ENCODE results near the gene TMEM178B.

DNA sequence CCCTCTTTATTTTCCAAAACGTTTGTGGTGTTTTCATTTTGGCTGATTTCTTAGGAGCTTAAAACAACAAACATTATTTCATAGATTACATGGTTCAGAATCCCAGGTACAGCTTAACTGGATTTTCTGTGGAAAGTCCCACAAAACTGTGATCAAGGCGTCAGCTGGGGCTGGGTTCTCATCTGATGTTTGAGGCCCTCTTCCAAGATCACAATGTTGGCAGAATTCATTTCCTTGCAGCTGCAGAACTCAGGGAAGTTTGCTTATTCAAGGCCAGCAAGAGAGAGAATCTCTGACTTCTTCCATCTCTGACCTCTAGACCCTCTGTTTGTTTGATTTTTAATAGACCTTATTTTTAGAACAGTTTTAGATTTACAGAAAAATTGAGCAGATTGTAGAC is 368.9 kb downstream of the TMEM178B start:
- TF ChIP-seq, protein P1, sequence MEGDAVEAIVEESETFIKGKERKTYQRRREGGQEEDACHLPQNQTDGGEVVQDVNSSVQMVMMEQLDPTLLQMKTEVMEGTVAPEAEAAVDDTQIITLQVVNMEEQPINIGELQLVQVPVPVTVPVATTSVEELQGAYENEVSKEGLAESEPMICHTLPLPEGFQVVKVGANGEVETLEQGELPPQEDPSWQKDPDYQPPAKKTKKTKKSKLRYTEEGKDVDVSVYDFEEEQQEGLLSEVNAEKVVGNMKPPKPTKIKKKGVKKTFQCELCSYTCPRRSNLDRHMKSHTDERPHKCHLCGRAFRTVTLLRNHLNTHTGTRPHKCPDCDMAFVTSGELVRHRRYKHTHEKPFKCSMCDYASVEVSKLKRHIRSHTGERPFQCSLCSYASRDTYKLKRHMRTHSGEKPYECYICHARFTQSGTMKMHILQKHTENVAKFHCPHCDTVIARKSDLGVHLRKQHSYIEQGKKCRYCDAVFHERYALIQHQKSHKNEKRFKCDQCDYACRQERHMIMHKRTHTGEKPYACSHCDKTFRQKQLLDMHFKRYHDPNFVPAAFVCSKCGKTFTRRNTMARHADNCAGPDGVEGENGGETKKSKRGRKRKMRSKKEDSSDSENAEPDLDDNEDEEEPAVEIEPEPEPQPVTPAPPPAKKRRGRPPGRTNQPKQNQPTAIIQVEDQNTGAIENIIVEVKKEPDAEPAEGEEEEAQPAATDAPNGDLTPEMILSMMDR (IDR thresholded peaks at IDR 0.05) = no peak
- no peak for TF ChIP-seq POLR2A (IDR thresholded peaks at IDR 0.05)

All from thyroid gland (tissue), 4 donors.